ENCODE measurements around the gene FAT3. TPM values are rescaled to one million over a fixed set of nuclear protein-coding genes. Genes with fewer than 3 reads are reported as not detected.
A peak's percentile ranks its signal among the peaks of the same experiment; 100 is the strongest.

The FAT3 gene
- total RNA-seq, 1 experiment from 2014 or later, result 0.04 TPM

GRCh38 chr11:92227959-92228935, 3.6 kb downstream of the FAT3 start:
- no peak for DNase-seq (ENCODE audit: low spot score)

GRCh38 chr11:92236856-92237255, 12.2 kb downstream of the FAT3 start:
- no peak for DNase-seq (ENCODE audit: low spot score)

- DNase-seq (ENCODE audit: low spot score), result no peak
Measured at GRCh38 chr11:92240916-92241315, 16.3 kb downstream of the FAT3 start.

- no peak for DNase-seq (ENCODE audit: low spot score)
Measured at GRCh38 chr11:92245700-92246271, 21.2 kb downstream of the FAT3 start.

GRCh38 chr11:92246630-92247029, 22.0 kb downstream of the FAT3 start:
- DNase-seq (ENCODE audit: low spot score), result no peak

GRCh38 chr11:92249156-92249753, 24.6 kb downstream of the FAT3 start:
- no peak for DNase-seq (ENCODE audit: low spot score)

GRCh38 chr11:92251980-92252379, 27.4 kb downstream of the FAT3 start:
- DNase-seq (ENCODE audit: low spot score), result no peak

GRCh38 chr11:92253421-92253820, 28.8 kb downstream of the FAT3 start:
- no peak for DNase-seq (ENCODE audit: low spot score)

- no peak for DNase-seq (ENCODE audit: low spot score)
Measured at GRCh38 chr11:92253945-92254344, 29.3 kb downstream of the FAT3 start.

GRCh38 chr11:92257536-92257935, 32.9 kb downstream of the FAT3 start:
- no peak for DNase-seq (ENCODE audit: low spot score)

GRCh38 chr11:92259861-92260260, 35.2 kb downstream of the FAT3 start:
- no peak for DNase-seq (ENCODE audit: low spot score)

GRCh38 chr11:92264350-92264749, 39.7 kb downstream of the FAT3 start:
- DNase-seq (ENCODE audit: low spot score), result no peak

GRCh38 chr11:92266806-92267205, 42.2 kb downstream of the FAT3 start:
- no peak for DNase-seq (ENCODE audit: low spot score)

- DNase-seq (ENCODE audit: low spot score), result no peak
Measured at GRCh38 chr11:92267278-92267677, 42.7 kb downstream of the FAT3 start.

- DNase-seq (ENCODE audit: low spot score), result no peak
Measured at GRCh38 chr11:92267968-92268367, 43.4 kb downstream of the FAT3 start.

GRCh38 chr11:92268546-92268945, 43.9 kb downstream of the FAT3 start:
- DNase-seq (ENCODE audit: low spot score), result no peak

GRCh38 chr11:92269021-92269420, 44.4 kb downstream of the FAT3 start:
- DNase-seq (ENCODE audit: low spot score), result peak; percentile 10

GRCh38 chr11:92269841-92270240, 45.2 kb downstream of the FAT3 start:
- DNase-seq (ENCODE audit: low spot score), result no peak

- no peak for DNase-seq (ENCODE audit: low spot score)
Measured at GRCh38 chr11:92272651-92273050, 48.0 kb downstream of the FAT3 start.

Measured in H4 (cell line).